ENCODE measurements around the gene DPP6.

Gene DPP6

DNA sequence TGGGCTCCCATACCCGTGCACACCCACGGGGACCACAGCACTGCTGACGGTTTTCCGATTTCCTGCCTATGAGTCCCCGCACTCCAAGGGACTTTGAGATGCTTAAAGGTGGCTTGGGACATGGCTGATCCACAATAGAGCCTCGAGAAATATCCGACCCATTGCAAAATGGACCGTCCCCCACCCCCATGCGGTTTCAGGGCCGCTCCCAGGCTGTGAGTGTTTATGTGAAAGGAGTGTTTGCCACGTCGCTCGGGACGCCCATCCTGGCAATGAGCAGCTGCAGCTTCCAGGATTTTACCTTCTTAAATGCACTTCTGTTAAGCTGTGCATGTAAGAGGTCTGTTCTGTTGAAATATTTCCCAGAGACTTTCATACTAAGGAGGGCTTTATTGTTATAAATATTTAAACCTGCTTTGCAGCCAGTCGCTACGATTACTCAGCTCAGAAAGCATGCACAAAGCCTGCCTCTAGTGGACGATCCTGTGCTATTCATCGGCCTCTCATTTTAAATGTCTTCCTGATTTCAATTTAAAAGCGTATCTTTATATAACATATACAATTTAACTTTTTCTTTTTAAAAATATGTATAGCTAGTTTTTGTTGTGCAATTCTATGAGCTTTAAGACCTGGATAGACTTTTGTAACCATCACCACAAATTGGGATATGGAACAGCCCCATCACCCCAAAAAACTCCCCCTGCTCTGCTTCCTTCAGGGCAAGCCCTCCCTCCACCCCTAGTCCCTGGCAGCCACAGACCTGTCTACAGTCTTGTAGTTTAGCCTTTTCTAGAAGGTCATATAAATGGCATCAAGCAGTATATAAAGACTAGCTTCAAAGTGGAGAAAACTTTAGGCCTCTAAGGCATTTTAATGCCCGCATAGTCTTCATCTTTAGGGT is 532.4 kb downstream of the DPP6 start:
- TF ChIP-seq, protein P1, sequence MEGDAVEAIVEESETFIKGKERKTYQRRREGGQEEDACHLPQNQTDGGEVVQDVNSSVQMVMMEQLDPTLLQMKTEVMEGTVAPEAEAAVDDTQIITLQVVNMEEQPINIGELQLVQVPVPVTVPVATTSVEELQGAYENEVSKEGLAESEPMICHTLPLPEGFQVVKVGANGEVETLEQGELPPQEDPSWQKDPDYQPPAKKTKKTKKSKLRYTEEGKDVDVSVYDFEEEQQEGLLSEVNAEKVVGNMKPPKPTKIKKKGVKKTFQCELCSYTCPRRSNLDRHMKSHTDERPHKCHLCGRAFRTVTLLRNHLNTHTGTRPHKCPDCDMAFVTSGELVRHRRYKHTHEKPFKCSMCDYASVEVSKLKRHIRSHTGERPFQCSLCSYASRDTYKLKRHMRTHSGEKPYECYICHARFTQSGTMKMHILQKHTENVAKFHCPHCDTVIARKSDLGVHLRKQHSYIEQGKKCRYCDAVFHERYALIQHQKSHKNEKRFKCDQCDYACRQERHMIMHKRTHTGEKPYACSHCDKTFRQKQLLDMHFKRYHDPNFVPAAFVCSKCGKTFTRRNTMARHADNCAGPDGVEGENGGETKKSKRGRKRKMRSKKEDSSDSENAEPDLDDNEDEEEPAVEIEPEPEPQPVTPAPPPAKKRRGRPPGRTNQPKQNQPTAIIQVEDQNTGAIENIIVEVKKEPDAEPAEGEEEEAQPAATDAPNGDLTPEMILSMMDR (IDR thresholded peaks at IDR 0.05), result no peak
- no peak for DNase-seq (ENCODE audit: low spot score)
- Histone ChIP-seq H3K4me3 (no peak overlapping the region), H3K27ac (no peak overlapping the region)

DNA sequence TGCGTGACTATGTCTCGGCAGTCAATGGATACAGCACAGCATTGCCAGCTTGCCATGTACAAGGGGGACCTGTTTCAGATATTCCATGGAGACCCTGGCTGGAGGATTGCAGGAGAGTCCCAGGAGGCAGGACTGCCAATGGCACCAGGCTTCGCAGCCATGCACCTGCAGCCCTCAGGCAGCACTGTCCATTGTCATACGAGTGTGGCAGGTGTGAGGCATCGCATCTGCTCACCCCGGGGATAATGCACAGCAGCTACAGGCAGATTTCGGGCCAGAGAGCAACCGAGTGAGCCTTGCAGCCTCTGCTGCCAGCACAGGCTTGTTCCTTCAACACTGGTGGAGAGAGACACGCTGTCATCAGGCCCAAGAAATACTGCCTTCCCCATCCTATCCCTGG is 535.6 kb downstream of the DPP6 start:
- Histone ChIP-seq H3K4me3 (no peak overlapping the region), H3K27ac (no peak overlapping the region)
- TF ChIP-seq, protein P1 (IDR thresholded peaks at IDR 0.05), result no peak
- no peak for DNase-seq (ENCODE audit: low spot score)

- no peak for DNase-seq (ENCODE audit: low spot score)
- TF ChIP-seq, protein P1 (IDR thresholded peaks at IDR 0.05), result no peak
- H3K4me3 ChIP-seq, result no peak overlapping the region
Observed at GRCh38 chr7:154591544-154591943, 539.3 kb downstream of the DPP6 start.

GRCh38 chr7:154592388-154592787 is 540.2 kb downstream of the DPP6 start:
- Histone ChIP-seq H3K4me3 (no peak overlapping the region), H3K27ac (no peak overlapping the region)
- TF ChIP-seq, protein P1 (IDR thresholded peaks at IDR 0.05), result no peak
- no peak for DNase-seq (ENCODE audit: low spot score)

More at GRCh38 chr7:154591544-154591943, 539.3 kb downstream of the DPP6 start:
- no peak overlapping the region for H3K27ac ChIP-seq

DNA sequence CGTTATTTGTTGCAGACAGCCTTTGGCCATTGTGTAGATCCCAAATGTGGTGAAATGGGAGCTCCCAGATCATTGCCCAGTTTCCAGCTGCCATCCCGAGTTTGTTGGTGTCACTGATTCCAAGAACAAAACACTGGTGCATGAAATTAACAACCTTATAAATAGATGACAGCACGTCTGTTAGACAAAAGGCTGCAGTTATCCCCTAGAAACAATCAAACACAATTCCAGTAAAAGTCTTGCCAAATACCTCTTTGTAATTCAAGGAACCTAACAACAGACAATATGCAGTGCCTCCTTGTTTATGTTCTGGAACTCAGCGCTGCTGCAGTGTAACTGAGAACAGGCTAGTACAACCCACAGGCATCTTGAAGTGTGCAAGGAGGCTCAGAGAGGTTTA is 546.2 kb downstream of the DPP6 start:
- no peak for DNase-seq (ENCODE audit: low spot score)
- TF ChIP-seq, protein P1 (IDR thresholded peaks at IDR 0.05), result no peak
- no peak overlapping the region for H3K4me3 ChIP-seq
- H3K27ac ChIP-seq, result no peak overlapping the region

- TF ChIP-seq, protein P1 (IDR thresholded peaks at IDR 0.05), result no peak
- Histone ChIP-seq H3K4me3 (no peak overlapping the region), H3K27ac (no peak overlapping the region)
- no peak for DNase-seq (ENCODE audit: low spot score)
Observed at GRCh38 chr7:154598864-154599263, 546.7 kb downstream of the DPP6 start.

- no peak overlapping the region for H3K4me3 ChIP-seq
- no peak overlapping the region for H3K27ac ChIP-seq
- TF ChIP-seq, protein P1 (IDR thresholded peaks at IDR 0.05), result no peak
- no peak for DNase-seq (ENCODE audit: low spot score)
Observed at GRCh38 chr7:154610903-154611302, 558.7 kb downstream of the DPP6 start.

Data from coronary artery (tissue), 2 donors.